HG03135 (cell line): ENCODE measurements around the gene BANK1.
A peak's percentile ranks its signal among the peaks of the same experiment; 100 is the strongest.

Experiments used
- ATAC-seq: cut with Tn5 transposase; IDR thresholded peaks from one replicate; pipeline ENCODE4 v1.9.1; 2021; ENCODE audit warnings: mild to moderate bottlenecking, moderate library complexity; ENCODE audit not compliant: unreplicated experiment

The BANK1 gene

GRCh38 chr4:101993842-101994775 is 203.6 kb downstream of the BANK1 start:
- ATAC-seq: no peak

GRCh38 chr4:102007959-102008425 is 217.5 kb downstream of the BANK1 start:
- peak; percentile 85 for ATAC-seq

GRCh38 chr4:102008711-102009110 is 218.2 kb downstream of the BANK1 start:
- no peak for ATAC-seq

GRCh38 chr4:102022343-102022742 is 231.8 kb downstream of the BANK1 start:
- ATAC-seq: no peak

- ATAC-seq: no peak
Observed at GRCh38 chr4:102027961-102028360, 237.4 kb downstream of the BANK1 start.

GRCh38 chr4:102031406-102031805 is 240.9 kb downstream of the BANK1 start:
- no peak for ATAC-seq

- no peak for ATAC-seq
Observed at GRCh38 chr4:102036016-102036415, 245.5 kb downstream of the BANK1 start.

GRCh38 chr4:102036619-102037376 is 246.3 kb downstream of the BANK1 start:
- no peak for ATAC-seq

GRCh38 chr4:102037566-102037965 is 247.0 kb downstream of the BANK1 start:
- no peak for ATAC-seq

GRCh38 chr4:102042871-102043802 is 252.6 kb downstream of the BANK1 start:
- no peak for ATAC-seq

- ATAC-seq: no peak
Observed at GRCh38 chr4:102047616-102048015, 257.1 kb downstream of the BANK1 start.

- no peak for ATAC-seq
Observed at GRCh38 chr4:102055805-102056204, 265.3 kb downstream of the BANK1 start.

GRCh38 chr4:102057122-102057521 is 266.6 kb downstream of the BANK1 start:
- no peak for ATAC-seq

- ATAC-seq: peak; percentile 81
Observed at GRCh38 chr4:102061133-102061532, 270.6 kb downstream of the BANK1 start.

- ATAC-seq: no peak
Observed at GRCh38 chr4:102064747-102065442, 274.4 kb downstream of the BANK1 start.

GRCh38 chr4:102076622-102077021 is 286.1 kb downstream of the BANK1 start:
- ATAC-seq: no peak

- ATAC-seq: no peak
Observed at GRCh38 chr4:102080184-102080583, 289.7 kb downstream of the BANK1 start.

- no peak for ATAC-seq
Observed at GRCh38 chr4:102089850-102090621, 299.5 kb downstream of the BANK1 start.

GRCh38 chr4:102091656-102092055 is 301.1 kb downstream of the BANK1 start:
- ATAC-seq: no peak
